Sigmoid colon (tissue), 7 donors: ENCODE results near the gene RB1. TPM values are rescaled to one million over a fixed set of nuclear protein-coding genes. Genes with fewer than 3 reads are reported as not detected.

ENCODE experiments used
- DNase-seq: peaks from one replicate; pipeline ENCODE4 v3.0.0-alpha.2; 2019
- H3K27ac ChIP-seq, 4 donors: fragments of 200-600 bp; sonication (generic); one replicate each; pipeline ENCODE4 v1.5.1; 2016 to 2019; ENCODE audit warnings: mild to moderate bottlenecking in 1 of 4
- H3K27me3 ChIP-seq, 3 donors: fragments of 200-600 bp; sonication (generic); one replicate each; pipeline ENCODE4 v1.5.1; 2019; ENCODE audit warnings: mild to moderate bottlenecking in 1 of 3
- H3K36me3 ChIP-seq, 4 donors: fragments of 200-600 bp; sonication (generic); one replicate each; pipeline ENCODE4 v1.5.1; 2016 to 2019
- H3K4me1 ChIP-seq, 4 donors: fragments of 200-600 bp; sonication (generic); one replicate each; pipeline ENCODE4 v1.5.1; 2017 to 2019
- H3K4me3 ChIP-seq, 4 donors: fragments of 200-600 bp; sonication (generic); one replicate each; pipeline ENCODE4 v1.5.1; 2017 to 2019; ENCODE audit warnings: mild to moderate bottlenecking in 2 of 4, moderate library complexity in 1 of 4
- H3K9me3 ChIP-seq, 4 donors: fragments of 200-600 bp in 3 of 4; sonication (generic) in 3 of 4; one replicate each; pipeline versions ENCODE4 v1.5.1 to v1.6.1; 2013 to 2019
- EP300 ChIP-seq, 4 donors: sonication (generic); formaldehyde crosslinking; IDR thresholded peaks; one replicate each; pipeline ENCODE4 v1.6.1; 2017; ENCODE audit warnings: antibody characterized with exemption in 4 of 4
- POLR2A ChIP-seq, 2 donors: fragments of 450-650 bp; IDR thresholded peaks; one replicate each; pipeline ENCODE4 v1.6.1; 2016; ENCODE audit warnings: antibody characterized with exemption in 2 of 2, mild to moderate bottlenecking in 2 of 2, moderate library complexity in 2 of 2
- POLR2AphosphoS5 ChIP-seq, 4 donors: sonication (generic); formaldehyde crosslinking; IDR thresholded peaks; one replicate each; pipeline ENCODE4 v1.6.1; 2017; ENCODE audit warnings: antibody characterized with exemption in 4 of 4
- WGBS, 2 donors: extraction: QIAGEN DNeasy Blood & Tissue Kit; methylation state at CpG; one replicate each; pipeline ENCODE4 v1.1.7; 2013; 5-methylcytosine and 5-hydroxymethylcytosine counted together
- intact Hi-C: fragments of 100-400 bp; cut with DNase I; formaldehyde crosslinking; loops from one replicate; pipeline ENCODE4 v1.15.1; 2023
- polyA plus RNA-seq, 3 donors: library from polyadenylated mRNA; stranded (reverse); fragments of 200-250 nt; gene quantifications; one replicate each; pipeline ENCODE4 v1.2.3, GENCODE V29; 2013
- total RNA-seq, 4 donors: library from RNA; depleted of rRNA; stranded (reverse); fragments of >200 nt; gene quantifications; one replicate each; pipeline ENCODE4 v1.1.0, GENCODE V29; 2016
- TF ChIP-seq, protein P1 (sequence below), 4 experiments: fragments of 450-650 bp in 3 of 4; fragments of 200-600 bp in 1 of 4; IDR thresholded peaks; one replicate each; pipeline ENCODE4 v1.5.1; 2016 to 2019; ENCODE audit warnings: antibody characterized with exemption in 4 of 4, mild to moderate bottlenecking in 3 of 4, moderate library complexity in 2 of 4
- donor health status: healthy with polysubstance abuse.
- donor health status: Bipolar disorder and iron deficiency.
- donor health status: healthy.

RB1 gene
- total and polyA plus RNA-seq, 7 donors: 15.6 to 35.6 (median 31.1) TPM

DNA sequence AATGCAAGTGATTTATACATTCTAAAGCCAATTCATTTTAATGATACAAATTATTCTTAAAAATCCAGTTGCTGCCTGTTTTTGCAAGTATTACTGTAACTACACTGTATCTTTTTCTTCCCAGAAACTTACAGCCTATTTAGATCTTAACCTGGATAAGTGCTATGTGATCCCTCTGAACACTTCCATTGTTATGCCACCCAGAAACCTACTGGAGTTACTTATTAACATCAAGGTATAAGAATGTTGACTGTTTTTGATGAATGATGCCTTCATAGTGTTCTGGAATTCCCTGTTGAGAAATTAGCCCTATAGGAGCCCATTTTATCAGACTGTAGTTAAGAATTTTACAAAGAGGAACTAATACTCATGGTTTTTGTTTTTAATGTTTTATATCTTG, 45.5 kb upstream of the RB1 start:
- Histone ChIP-seq H3K27ac (no peak overlapping the region), H3K9me3 (no peaks in the 10 kb centered on the region), H3K36me3 (peaks cover 8 to 95% (median 50%) of the 10 kb centered on the region in 4 donors), H3K4me3 (no peak overlapping the region), H3K27me3 (no peaks in the 10 kb centered on the region), H3K4me1 (peaks cover 0 to 15% (median 3%) of the 10 kb centered on the region in 4 donors)
- intact Hi-C loops: no loop called here
- TF ChIP-seq EP300 (IDR thresholded peaks at IDR 0.05): no peak
- TF ChIP-seq POLR2AphosphoS5 (IDR thresholded peaks at IDR 0.05): no peak
- no peak for TF ChIP-seq POLR2A (IDR thresholded peaks at IDR 0.05)
- TF ChIP-seq, protein P1, sequence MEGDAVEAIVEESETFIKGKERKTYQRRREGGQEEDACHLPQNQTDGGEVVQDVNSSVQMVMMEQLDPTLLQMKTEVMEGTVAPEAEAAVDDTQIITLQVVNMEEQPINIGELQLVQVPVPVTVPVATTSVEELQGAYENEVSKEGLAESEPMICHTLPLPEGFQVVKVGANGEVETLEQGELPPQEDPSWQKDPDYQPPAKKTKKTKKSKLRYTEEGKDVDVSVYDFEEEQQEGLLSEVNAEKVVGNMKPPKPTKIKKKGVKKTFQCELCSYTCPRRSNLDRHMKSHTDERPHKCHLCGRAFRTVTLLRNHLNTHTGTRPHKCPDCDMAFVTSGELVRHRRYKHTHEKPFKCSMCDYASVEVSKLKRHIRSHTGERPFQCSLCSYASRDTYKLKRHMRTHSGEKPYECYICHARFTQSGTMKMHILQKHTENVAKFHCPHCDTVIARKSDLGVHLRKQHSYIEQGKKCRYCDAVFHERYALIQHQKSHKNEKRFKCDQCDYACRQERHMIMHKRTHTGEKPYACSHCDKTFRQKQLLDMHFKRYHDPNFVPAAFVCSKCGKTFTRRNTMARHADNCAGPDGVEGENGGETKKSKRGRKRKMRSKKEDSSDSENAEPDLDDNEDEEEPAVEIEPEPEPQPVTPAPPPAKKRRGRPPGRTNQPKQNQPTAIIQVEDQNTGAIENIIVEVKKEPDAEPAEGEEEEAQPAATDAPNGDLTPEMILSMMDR (IDR thresholded peaks at IDR 0.05): no peak
- no peak for DNase-seq

DNA sequence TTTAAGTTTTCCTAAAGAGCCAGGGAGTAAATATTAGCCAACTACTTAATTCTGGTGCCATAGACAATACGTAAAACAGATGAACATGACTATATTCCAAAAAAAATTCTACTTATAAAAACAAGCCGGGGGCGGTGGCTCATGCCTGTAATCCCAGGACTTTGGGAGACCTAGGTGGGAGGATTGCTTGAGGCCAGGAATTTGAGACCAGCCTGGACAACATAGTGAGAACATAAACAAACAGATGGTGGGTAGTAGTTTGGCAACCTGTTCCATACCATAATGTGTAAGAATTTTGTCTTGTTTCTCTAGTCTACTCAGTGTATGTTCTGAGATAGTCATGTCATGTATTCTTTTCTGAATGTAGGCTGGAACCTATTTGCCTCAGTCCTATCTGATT, 45.1 kb upstream of the RB1 start:
- Histone ChIP-seq H3K9me3 (no peaks in the 10 kb centered on the region), H3K4me1 (peaks cover 0 to 10% (median 4%) of the 10 kb centered on the region in 4 donors), H3K27me3 (no peaks in the 10 kb centered on the region), H3K4me3 (no peak overlapping the region), H3K27ac (no peak overlapping the region), H3K36me3 (peaks cover 8 to 99% (median 51%) of the 10 kb centered on the region in 4 donors)
- TF ChIP-seq, protein P1 (IDR thresholded peaks at IDR 0.05): no peak
- no peak for TF ChIP-seq POLR2AphosphoS5 (IDR thresholded peaks at IDR 0.05)
- WGBS, 2 donors: 96 to 98% methylated on average over 3 of the region's 3 CpGs
- intact Hi-C loops: no loop called here
- DNase-seq: no peak

DNA sequence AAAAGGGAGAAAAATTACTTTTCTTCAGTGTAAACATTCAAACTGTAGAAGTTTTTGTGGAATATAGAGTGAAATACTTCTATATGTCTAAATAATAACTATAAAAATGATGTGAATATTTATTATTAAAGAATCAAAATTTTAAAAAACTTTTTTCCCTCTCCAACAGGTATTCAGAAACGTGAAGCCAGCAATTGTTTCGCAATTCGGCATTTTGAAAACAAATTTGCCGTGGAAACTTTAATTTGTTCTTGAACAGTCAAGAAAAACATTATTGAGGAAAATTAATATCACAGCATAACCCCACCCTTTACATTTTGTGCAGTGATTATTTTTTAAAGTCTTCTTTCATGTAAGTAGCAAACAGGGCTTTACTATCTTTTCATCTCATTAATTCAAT, 42.6 kb upstream of the RB1 start:
- Histone ChIP-seq H3K36me3 (peaks cover 0 to 97% (median 45%) of the 10 kb centered on the region in 4 donors), H3K4me1 (peaks cover 0 to 6% (median 2%) of the 10 kb centered on the region in 4 donors), H3K9me3 (no peaks in the 10 kb centered on the region), H3K27ac (no peak overlapping the region), H3K27me3 (no peaks in the 10 kb centered on the region), H3K4me3 (no peak overlapping the region)
- WGBS, 2 donors: 93% methylated on average over 4 of the region's 4 CpGs
- intact Hi-C loops: no loop called here
- TF ChIP-seq POLR2A (IDR thresholded peaks at IDR 0.05) (no peak), EP300 (IDR thresholded peaks at IDR 0.05) (no peak), POLR2AphosphoS5 (IDR thresholded peaks at IDR 0.05) (no peak)
- TF ChIP-seq, protein P1 (IDR thresholded peaks at IDR 0.05): no peak
- no peak for DNase-seq

DNA sequence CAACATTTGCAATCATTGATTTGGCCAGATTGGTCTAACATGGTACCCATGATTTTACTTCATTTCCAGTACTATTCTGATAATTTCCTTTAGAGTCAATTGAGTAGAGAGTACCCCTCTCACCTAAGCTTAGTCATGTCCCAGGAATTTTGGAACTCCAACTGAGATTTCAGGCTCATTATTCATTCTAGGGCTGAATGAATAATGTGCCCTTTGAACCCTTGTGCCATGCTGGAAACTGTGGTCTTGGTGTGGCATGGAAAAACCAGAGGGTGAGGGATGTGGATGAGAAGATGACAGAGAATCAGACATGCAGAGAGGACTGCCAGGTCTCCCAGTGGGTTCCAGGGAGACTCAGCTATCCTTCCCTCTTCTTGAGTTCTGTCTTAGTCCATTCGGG, 40.4 kb upstream of the RB1 start:
- Histone ChIP-seq H3K9me3 (no peaks in the 10 kb centered on the region), H3K27ac (no peak overlapping the region), H3K4me3 (no peak overlapping the region), H3K4me1 (peaks cover 0 to 6% (median 2%) of the 10 kb centered on the region in 4 donors), H3K27me3 (no peaks in the 10 kb centered on the region), H3K36me3 (peaks cover 0 to 79% (median 31%) of the 10 kb centered on the region in 4 donors)
- 98 to 100% methylated on average over 1 of the region's 1 CpG for WGBS, 2 donors
- no peak for DNase-seq
- intact Hi-C loops: no loop called here
- TF ChIP-seq, protein P1 (IDR thresholded peaks at IDR 0.05): no peak
- TF ChIP-seq EP300 (IDR thresholded peaks at IDR 0.05) (no peak), POLR2A (IDR thresholded peaks at IDR 0.05) (no peak), POLR2AphosphoS5 (IDR thresholded peaks at IDR 0.05) (no peak)

DNA sequence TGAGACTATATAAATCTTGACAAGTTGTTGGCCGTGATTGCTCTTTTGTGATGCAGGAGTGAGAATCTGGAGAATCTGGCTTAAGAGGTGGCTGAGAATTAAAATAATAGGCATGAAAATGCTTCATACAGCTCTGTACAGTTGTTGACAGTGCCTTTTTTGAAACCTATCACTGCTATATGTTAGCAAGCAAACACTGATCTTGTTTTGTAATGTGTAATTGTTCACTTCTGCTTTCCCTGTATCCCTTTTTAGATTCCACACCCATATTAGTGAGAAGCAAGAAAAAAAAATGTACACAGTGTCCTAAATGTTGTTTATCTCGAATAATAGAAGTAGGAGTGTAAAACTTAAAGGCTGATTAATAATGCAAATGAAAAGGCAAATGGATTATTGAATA, 39.5 kb upstream of the RB1 start:
- Histone ChIP-seq H3K27me3 (no peaks in the 10 kb centered on the region), H3K36me3 (peaks cover 0 to 77% (median 26%) of the 10 kb centered on the region in 4 donors), H3K9me3 (no peaks in the 10 kb centered on the region), H3K4me3 (no peak overlapping the region), H3K27ac (no peak overlapping the region), H3K4me1 (peaks cover 0 to 6% (median 2%) of the 10 kb centered on the region in 4 donors)
- no peak for DNase-seq
- intact Hi-C loops: no loop called here
- WGBS, 2 donors: 89 to 94% methylated on average over 2 of the region's 2 CpGs
- TF ChIP-seq, protein P1 (IDR thresholded peaks at IDR 0.05): no peak
- TF ChIP-seq POLR2A (IDR thresholded peaks at IDR 0.05) (no peak), EP300 (IDR thresholded peaks at IDR 0.05) (no peak), POLR2AphosphoS5 (IDR thresholded peaks at IDR 0.05) (no peak)
